Neuronal stem cell (in vitro differentiated cells): ENCODE data around the gene ZFAND3.

ENCODE experiments used
- DNase-seq: peaks from one replicate; pipeline ENCODE4 v3.0.0-alpha.2; 2013; ENCODE audit warnings: low spot score
- H2AFZ ChIP-seq: one replicate; pipeline ENCODE4 v1.6.1; 2013; ENCODE audit warnings: mild to moderate bottlenecking, low read length, inconsistent platforms
- H2AK5ac ChIP-seq: 2 replicates; pipeline ENCODE4 v1.6.1; 2013; ENCODE audit warnings: low read depth, mild to moderate bottlenecking, inconsistent platforms, low read length, moderate library complexity, mixed read lengths
- H2BK120ac ChIP-seq: 2 replicates; pipeline ENCODE4 v1.6.1; 2013; ENCODE audit warnings: low read depth, mild to moderate bottlenecking, inconsistent platforms, low read length, moderate library complexity, mixed read lengths
- H2BK12ac ChIP-seq: one replicate; pipeline ENCODE4 v1.6.1; 2013; ENCODE audit warnings: low read length, inconsistent platforms
- H2BK15ac ChIP-seq: 2 replicates; pipeline ENCODE4 v1.6.1; 2013; ENCODE audit warnings: mild to moderate bottlenecking, low read length, inconsistent platforms, mixed read lengths
- H2BK5ac ChIP-seq: one replicate; pipeline ENCODE4 v1.6.1; 2013; ENCODE audit warnings: inconsistent platforms, mild to moderate bottlenecking, low read length, moderate library complexity
- H3K14ac ChIP-seq: one replicate; pipeline ENCODE4 v1.6.1; 2013; ENCODE audit warnings: low read length, inconsistent platforms
- H3K18ac ChIP-seq: 2 replicates; pipeline ENCODE4 v1.6.1; 2013; ENCODE audit warnings: low read length, inconsistent platforms
- H3K23ac ChIP-seq: 2 replicates; pipeline ENCODE4 v1.6.1; 2013; ENCODE audit warnings: low read depth, mild to moderate bottlenecking, mixed read lengths, low read length, inconsistent platforms; ENCODE audit not compliant: poor library complexity
- H3K27ac ChIP-seq: replicated peaks from 3 replicates; pipeline ENCODE4 v1.5.1; 2013; ENCODE audit warnings: low read length, inconsistent platforms
- H3K27me3 ChIP-seq, 3 experiments: 2 replicates each; pipeline ENCODE4 v1.6.1; 2013; ENCODE audit warnings: low read length in 3 of 3, mild to moderate bottlenecking in 2 of 3, inconsistent platforms in 1 of 3, low read depth in 1 of 3, mixed read lengths in 1 of 3, moderate library complexity in 1 of 3; ENCODE audit not compliant: control insufficient read depth in 3 of 3, insufficient read depth in 3 of 3
- H3K36me3 ChIP-seq, 2 donors: replicated peaks in 1 of 2; 2 replicates each; pipeline ENCODE4 v1.6.1; 2013; ENCODE audit warnings: low read length in 2 of 2; ENCODE audit not compliant: control insufficient read depth in 2 of 2, insufficient read depth in 2 of 2
- H3K4ac ChIP-seq: 2 replicates; pipeline ENCODE4 v1.6.1; 2013; ENCODE audit warnings: inconsistent platforms, mild to moderate bottlenecking, low read length, moderate library complexity
- H3K4me1 ChIP-seq, 2 donors: 1 replicate in 1 of 2; 2 replicates in 1 of 2; pipeline ENCODE4 v1.6.1; 2013; ENCODE audit warnings: low read length in 2 of 2, low read depth in 1 of 2; ENCODE audit not compliant: control insufficient read depth in 2 of 2, insufficient read depth in 1 of 2
- H3K4me2 ChIP-seq: one replicate; pipeline ENCODE4 v1.6.1; 2013; ENCODE audit warnings: mild to moderate bottlenecking, low read length, inconsistent platforms; ENCODE audit not compliant: insufficient read depth, poor library complexity, severe bottlenecking
- H3K4me3 ChIP-seq, 2 donors: 2 replicates each; pipeline ENCODE4 v1.5.1; 2013; ENCODE audit warnings: low read length in 2 of 2, mild to moderate bottlenecking in 2 of 2, inconsistent platforms in 1 of 2, moderate library complexity in 1 of 2
- H3K79me1 ChIP-seq: one replicate; pipeline ENCODE4 v1.6.1; 2013; ENCODE audit warnings: low read depth, mild to moderate bottlenecking, inconsistent platforms, low read length, moderate library complexity
- H3K9ac ChIP-seq: one replicate; pipeline ENCODE4 v1.6.1; 2013; ENCODE audit warnings: mild to moderate bottlenecking, low read depth, low read length, inconsistent platforms; ENCODE audit not compliant: poor library complexity
- H3K9me3 ChIP-seq, 2 donors: replicated peaks in 1 of 2; 2 replicates each; pipeline versions ENCODE3 to v1.6.1; 2013; ENCODE audit warnings: low read length in 2 of 2, mild to moderate bottlenecking in 2 of 2, inconsistent platforms in 1 of 2, low read depth in 1 of 2, mixed read lengths in 1 of 2, moderate library complexity in 1 of 2; ENCODE audit not compliant: control insufficient read depth in 2 of 2, insufficient read depth in 1 of 2
- H4K8ac ChIP-seq: one replicate; pipeline ENCODE4 v1.6.1; 2013; ENCODE audit warnings: low read depth, mild to moderate bottlenecking, inconsistent platforms, low read length, moderate library complexity
- H4K91ac ChIP-seq: one replicate; pipeline ENCODE4 v1.6.1; 2013; ENCODE audit warnings: low read length, low read depth, mild to moderate bottlenecking, inconsistent platforms; ENCODE audit not compliant: poor library complexity
- WGBS, 2 donors: extraction: QIAGEN DNeasy Blood & Tissue Kit; methylation state at CpG; one replicate each; pipeline ENCODE4 v1.1.7; 2013; ENCODE audit warnings: missing lambda C conversion rate in 2 of 2, mixed read lengths in 1 of 2; ENCODE audit not compliant: insufficient read length in 2 of 2, insufficient replicate concordance in 1 of 2; ENCODE audit errors: extremely low coverage in 2 of 2; 5-methylcytosine and 5-hydroxymethylcytosine counted together

Gene ZFAND3

DNA sequence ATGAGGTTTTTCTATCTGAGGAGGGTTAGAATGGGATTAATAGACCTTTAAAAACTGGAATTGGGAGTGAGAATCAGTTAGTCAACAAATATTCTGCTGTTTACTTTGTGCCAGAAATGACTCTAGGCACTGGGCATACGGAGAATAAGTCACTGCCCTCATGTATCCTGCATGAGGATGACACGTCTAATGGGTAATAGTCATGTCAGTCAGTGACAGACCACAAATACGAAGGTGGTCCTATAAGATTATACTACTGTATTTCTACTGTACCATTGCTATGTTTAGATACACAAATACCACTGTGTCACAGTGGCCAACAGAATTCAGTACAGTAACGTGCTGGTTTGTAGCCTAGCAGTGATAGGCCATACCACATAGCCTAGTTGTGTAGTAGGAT is 30.7 kb downstream of the ZFAND3 start:
- H2AK5ac ChIP-seq: no peak overlapping the region
- no peak overlapping the region for H3K23ac ChIP-seq
- H2AFZ ChIP-seq: no peak overlapping the region
- H3K27ac ChIP-seq: no peak overlapping the region
- H4K8ac ChIP-seq: no peak overlapping the region
- H2BK5ac ChIP-seq: no peak overlapping the region
- no peaks in the 10 kb centered on the region for H3K4me1 ChIP-seq
- H2BK15ac ChIP-seq: no peak overlapping the region
- H3K4ac ChIP-seq: no peak overlapping the region
- no peak overlapping the region for H3K4me2 ChIP-seq
- no peak overlapping the region for H3K9ac ChIP-seq
- H2BK120ac ChIP-seq: no peak overlapping the region
- no CpG with 5 or more reads among the region's 4 CpGs for WGBS, 2 donors
- no peaks in the 10 kb centered on the region for H3K9me3 ChIP-seq
- no peaks in the 10 kb centered on the region for H3K27me3 ChIP-seq
- H3K18ac ChIP-seq: no peak overlapping the region
- no peaks in the 10 kb centered on the region for H3K36me3 ChIP-seq
- no peak for DNase-seq
- no peak overlapping the region for H2BK12ac ChIP-seq
- H3K4me3 ChIP-seq: no peak overlapping the region
- no peak overlapping the region for H4K91ac ChIP-seq
- H3K79me1 ChIP-seq: peaks cover 5% of the 10 kb centered on the region
- no peak overlapping the region for H3K14ac ChIP-seq

DNA sequence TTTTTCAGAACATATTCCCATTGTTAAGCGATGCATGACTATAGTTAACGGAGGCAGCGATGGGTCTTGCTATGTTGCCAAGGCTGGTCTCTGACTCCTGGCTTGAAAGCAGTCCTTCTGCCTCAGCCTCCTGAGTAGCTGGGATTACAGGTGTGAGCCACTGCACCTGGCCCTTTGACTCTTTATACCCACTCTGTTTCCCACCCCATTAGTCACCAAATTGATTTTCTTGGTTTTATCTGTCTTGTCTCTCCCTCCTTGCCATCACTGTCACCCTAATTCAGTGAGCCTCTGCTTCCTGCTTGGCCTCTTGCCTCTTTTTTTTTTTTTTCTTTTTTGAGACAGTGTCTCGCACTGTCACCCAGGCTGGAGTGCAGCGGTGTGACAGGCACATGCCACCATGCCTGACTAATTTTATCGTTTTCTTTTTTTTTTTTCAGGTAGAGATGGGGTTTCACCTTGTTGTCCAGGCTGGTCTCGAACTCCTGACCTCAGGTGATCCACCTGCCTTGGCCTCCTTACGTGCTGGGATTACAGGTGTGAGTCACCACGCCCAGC is 31.3 kb downstream of the ZFAND3 start:
- Histone ChIP-seq H3K14ac (no peak overlapping the region), H2AK5ac (no peak overlapping the region), H2BK12ac (no peak overlapping the region), H3K9me3 (no peaks in the 10 kb centered on the region), H3K23ac (no peak overlapping the region), H3K9ac (no peak overlapping the region), H3K4me2 (no peak overlapping the region), H4K8ac (no peak overlapping the region), H2BK120ac (no peak overlapping the region), H3K4ac (no peak overlapping the region), H3K18ac (no peak overlapping the region), H3K4me3 (no peak overlapping the region), H3K36me3 (no peaks in the 10 kb centered on the region), H2AFZ (no peak overlapping the region), H2BK15ac (no peak overlapping the region), H3K79me1 (peaks cover 5% of the 10 kb centered on the region), H3K27ac (no peak overlapping the region), H2BK5ac (no peak overlapping the region), H4K91ac (no peak overlapping the region), H3K4me1 (no peaks in the 10 kb centered on the region), H3K27me3 (no peaks in the 10 kb centered on the region)
- DNase-seq: no peak
- no CpG with 5 or more reads among the region's 9 CpGs for WGBS, 2 donors

DNA sequence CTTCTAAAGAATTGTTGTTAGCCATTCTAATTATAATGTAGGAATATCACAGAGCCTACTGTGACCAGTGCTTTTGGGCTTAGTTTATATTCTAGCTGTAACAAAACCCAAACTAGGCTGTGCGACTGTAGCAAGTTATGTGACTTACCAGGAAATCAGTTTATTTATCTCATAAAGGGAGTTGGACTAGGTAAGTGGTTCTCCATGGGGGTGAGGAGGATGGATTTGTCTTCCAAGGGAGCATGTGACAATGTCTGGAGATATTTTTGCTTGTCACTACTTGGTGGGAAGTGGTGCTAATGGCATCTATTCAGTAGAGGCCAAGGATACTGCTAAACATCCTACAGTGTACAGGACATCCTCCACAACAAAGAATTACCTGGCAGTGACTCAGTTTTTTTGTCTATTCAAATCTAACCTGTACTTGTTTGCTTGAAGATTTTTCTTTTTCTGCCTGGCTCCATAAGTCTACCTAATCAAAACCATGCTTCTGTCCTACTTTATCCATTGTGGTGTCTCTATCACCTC is 32.5 kb downstream of the ZFAND3 start:
- Histone ChIP-seq H3K4me2 (no peak overlapping the region), H3K27ac (no peak overlapping the region), H2BK5ac (no peak overlapping the region), H4K91ac (no peak overlapping the region), H2AFZ (no peak overlapping the region), H4K8ac (no peak overlapping the region), H3K27me3 (no peaks in the 10 kb centered on the region), H2BK15ac (no peak overlapping the region), H3K18ac (no peak overlapping the region), H3K14ac (no peak overlapping the region), H3K36me3 (peaks cover 0 to 4% of the 10 kb centered on the region in 2 donors), H3K23ac (no peak overlapping the region), H2BK12ac (no peak overlapping the region), H2AK5ac (no peak overlapping the region), H2BK120ac (no peak overlapping the region), H3K9ac (no peak overlapping the region), H3K4me1 (no peaks in the 10 kb centered on the region), H3K9me3 (no peaks in the 10 kb centered on the region), H3K4ac (no peak overlapping the region), H3K4me3 (no peak overlapping the region), H3K79me1 (peaks cover 5% of the 10 kb centered on the region)
- no CpG with 5 or more reads among the region's 1 CpG for WGBS, 2 donors
- DNase-seq: no peak

DNA sequence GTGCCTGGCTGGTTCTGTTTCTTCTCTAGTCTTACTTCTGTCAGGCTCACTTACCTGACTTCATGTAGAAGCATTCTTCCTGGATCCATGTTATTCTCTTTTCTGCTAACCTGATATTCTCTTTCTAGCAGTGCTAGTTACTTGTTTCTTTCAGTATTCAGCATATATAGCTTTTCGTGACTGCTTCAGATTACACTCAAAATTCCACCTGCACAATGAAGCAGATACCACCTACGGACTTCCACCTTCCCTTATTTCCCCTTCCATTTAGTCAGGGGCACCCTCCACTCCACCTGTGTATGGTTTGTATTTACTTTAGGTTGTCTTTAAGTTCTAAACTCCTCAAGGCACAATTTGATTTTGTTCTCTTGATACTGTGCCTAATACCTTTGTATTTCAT is 36.8 kb downstream of the ZFAND3 start:
- no peak for DNase-seq
- Histone ChIP-seq H3K18ac (no peak overlapping the region), H3K4me2 (no peak overlapping the region), H3K27ac (no peak overlapping the region), H2BK120ac (no peak overlapping the region), H2BK15ac (no peak overlapping the region), H4K91ac (no peak overlapping the region), H2AK5ac (no peak overlapping the region), H3K27me3 (no peaks in the 10 kb centered on the region), H3K23ac (no peak overlapping the region), H3K4ac (no peak overlapping the region), H2AFZ (no peak overlapping the region), H3K9ac (no peak overlapping the region), H3K4me3 (no peak overlapping the region), H3K36me3 (peaks cover 0 to 4% of the 10 kb centered on the region in 2 donors), H3K9me3 (no peaks in the 10 kb centered on the region), H2BK12ac (no peak overlapping the region), H4K8ac (no peak overlapping the region), H2BK5ac (no peak overlapping the region), H3K79me1 (no peaks in the 10 kb centered on the region), H3K14ac (no peak overlapping the region), H3K4me1 (no peaks in the 10 kb centered on the region)
- WGBS, 2 donors: no CpG with 5 or more reads among the region's 2 CpGs
